PC-3 (cell line): ENCODE data around the gene CYP17A1. TPM values are rescaled to one million over a fixed set of nuclear protein-coding genes. Genes with fewer than 3 reads are reported as not detected.

ENCODE experiments used
- ATAC-seq: fragments of 200-7000 bp; cut with Tn5 transposase; 2 replicates; pipeline ENCODE4 v1.9.1; 2020; ENCODE audit warnings: mild to moderate bottlenecking, moderate library complexity
- BruUV-seq: library from RNA; stranded (reverse); fragments of 400-500 nt; replicated peaks from 2 replicates; lab custom pipeline; 2021; lab: Mats Ljungman, UMichigan
- CTCF ChIA-PET: fragments of 300-600 bp; sonication (Branson Sonifier 250); formaldehyde crosslinking; loops from one replicate; lab custom pipeline; 2022; ENCODE audit warnings: antibody characterized with exemption; lab: Charles Lee
- POLR2A ChIA-PET: fragments of 300-600 bp; sonication (Branson Sonifier 250); formaldehyde crosslinking; loops from one replicate; lab custom pipeline; 2022; ENCODE audit warnings: antibody characterized with exemption; ENCODE audit not compliant: unreplicated experiment; lab: Charles Lee
- DNase-seq: peaks from one replicate; pipeline ENCODE4 v3.0.0-alpha.2; 2015
- H2AFZ ChIP-seq: fragments of 300-600 bp; sonication (generic); 2 replicates; pipeline ENCODE4 v1.6.0; 2016; ENCODE audit warnings: antibody characterized with exemption, low read length
- H3F3A ChIP-seq: fragments of 300-600 bp; sonication (generic); one replicate; pipeline ENCODE4 v1.6.0; 2017; ENCODE audit warnings: antibody characterized with exemption, low read length, control low read depth, mild to moderate bottlenecking; ENCODE audit not compliant: unreplicated experiment
- H3K27ac ChIP-seq: fragments of 300-600 bp; sonication (generic); 2 replicates; pipeline ENCODE4 v1.5.1; 2016; ENCODE audit warnings: mild to moderate bottlenecking, low read length
- H3K27me3 ChIP-seq: fragments of 300-600 bp; sonication (generic); 2 replicates; pipeline ENCODE4 v1.6.1; 2016; ENCODE audit warnings: low read length, mixed read lengths
- H3K36me3 ChIP-seq: fragments of 300-600 bp; sonication (generic); 2 replicates; pipeline ENCODE4 v1.6.1; 2016; ENCODE audit warnings: low read depth, mixed run types, low read length, mixed read lengths
- H3K4me1 ChIP-seq: fragments of 300-600 bp; sonication (generic); 2 replicates; pipeline ENCODE4 v1.5.1; 2016; ENCODE audit warnings: low read length; ENCODE audit not compliant: insufficient read depth
- H3K4me2 ChIP-seq: fragments of 300-600 bp; sonication (generic); 2 replicates; pipeline ENCODE4 v1.6.0; 2016; ENCODE audit warnings: low read length
- H3K4me3 ChIP-seq: fragments of 300-600 bp; sonication (generic); 2 replicates; pipeline ENCODE4 v1.5.1; 2016; ENCODE audit warnings: mild to moderate bottlenecking, low read length, mixed read lengths
- H3K79me2 ChIP-seq: fragments of 300-600 bp; sonication (generic); 2 replicates; pipeline ENCODE4 v1.6.1; 2017; ENCODE audit warnings: low read length, mixed read lengths
- H3K9ac ChIP-seq: fragments of 300-600 bp; sonication (generic); 2 replicates; pipeline ENCODE4 v1.6.0; 2016; ENCODE audit warnings: mild to moderate bottlenecking, low read length
- H3K9me2 ChIP-seq: fragments of 300-600 bp; sonication (generic); replicated peaks from 2 replicates; pipeline ENCODE4 v1.6.1; 2016; ENCODE audit warnings: mixed run types, low read length, mixed read lengths
- H3K9me3 ChIP-seq: fragments of 300-600 bp; sonication (generic); 2 replicates; pipeline ENCODE4 v1.6.1; 2016; ENCODE audit warnings: low read length, mixed read lengths
- H4K20me1 ChIP-seq: fragments of 300-600 bp; sonication (generic); 2 replicates; pipeline ENCODE4 v1.6.1; 2016; ENCODE audit warnings: low read length, mixed read lengths
- EZH2 ChIP-seq: fragments of 300-600 bp; sonication (generic); IDR thresholded peaks from one replicate; pipeline ENCODE4 v1.6.1; 2017; ENCODE audit warnings: antibody characterized with exemption, mild to moderate bottlenecking, low read length; ENCODE audit not compliant: unreplicated experiment
- EZH2phosphoT487 ChIP-seq: fragments of 300-600 bp; sonication (generic); IDR thresholded peaks from 2 replicates; pipeline ENCODE4 v1.6.1; 2018; ENCODE audit warnings: mild to moderate bottlenecking, antibody characterized with exemption, low read length, borderline replicate concordance
- intact Hi-C: fragments of 100-400 bp; cut with micrococcal nuclease; formaldehyde crosslinking; loops from 2 replicates; pipeline ENCODE4 v1.9.0; 2023
- total RNA-seq: library from RNA; depleted of rRNA; stranded (reverse); fragments of >200 nt; gene quantifications from 2 replicates; pipeline ENCODE4 v1.2.3, GENCODE V29; 2014
- TF ChIP-seq, protein P1 (sequence below): fragments of 300-600 bp; sonication (generic); conservative IDR thresholded peaks from 2 replicates; pipeline ENCODE4 v1.5.1; 2017; ENCODE audit warnings: antibody characterized with exemption, low read depth, mild to moderate bottlenecking, low read length

CYP17A1 gene
- total RNA-seq, 1 experiment from 2014 or later = not detected

DNA sequence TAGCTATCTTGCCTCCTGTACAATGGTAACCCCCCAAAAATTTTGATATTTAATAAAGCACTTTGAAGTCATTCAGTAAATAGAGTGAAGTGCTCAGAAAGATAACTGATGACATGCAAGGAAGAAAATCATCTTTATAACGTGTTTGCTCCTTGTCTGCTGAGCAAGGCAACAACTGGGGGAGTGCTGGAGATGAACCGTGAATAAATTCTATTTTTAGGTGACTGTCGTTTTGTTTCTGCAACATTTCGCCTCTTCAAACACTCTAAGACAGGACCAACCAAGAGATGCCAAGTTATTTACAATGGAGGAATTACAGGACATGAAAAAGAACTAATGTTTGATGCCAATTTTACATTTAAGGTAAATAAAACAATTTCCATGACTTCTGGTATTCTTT, 41.4 kb upstream of the CYP17A1 start:
- CTCF ChIA-PET = no interaction called here
- H3K79me2 ChIP-seq = no peaks in the 10 kb centered on the region

DNA sequence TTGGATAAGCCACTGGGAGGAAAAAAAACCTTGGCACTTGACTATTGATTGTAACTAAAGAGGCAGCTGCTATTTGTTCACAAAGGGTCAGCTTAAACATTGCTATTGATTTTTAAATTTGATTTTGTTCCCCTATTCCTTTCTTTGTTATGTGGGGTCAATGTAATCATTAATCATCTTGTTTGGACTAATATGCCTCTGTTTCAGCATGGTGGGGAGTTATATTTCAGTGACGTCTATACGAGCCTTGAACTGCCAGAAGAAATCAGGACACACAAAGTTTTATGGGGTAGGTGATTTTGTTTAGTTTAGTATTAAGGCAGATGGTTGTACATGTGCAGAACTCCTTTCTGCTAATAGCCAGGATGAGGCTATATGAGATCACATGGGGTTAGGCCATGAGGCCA, 39.5 kb upstream of the CYP17A1 start:
- no peaks in the 10 kb centered on the region for H3K4me1 ChIP-seq
- CTCF ChIA-PET = no interaction called here
- ATAC-seq (no peak), DNase-seq (no peak)
- H2AFZ ChIP-seq = no peak overlapping the region
- H3K4me3 ChIP-seq = no peak overlapping the region
- H3K79me2 ChIP-seq = no peaks in the 10 kb centered on the region
- no peak overlapping the region for H3K4me2 ChIP-seq
- no peaks in the 10 kb centered on the region for H3K9me3 ChIP-seq
- no peaks in the 10 kb centered on the region for H3K27me3 ChIP-seq
- no peak for TF ChIP-seq EZH2phosphoT487
- no peak overlapping the region for H3K9ac ChIP-seq
- intact Hi-C loops = no loop called here
- H3K27ac ChIP-seq = no peak overlapping the region
- POLR2A ChIA-PET = interaction anchor here (0.6 kb wide), 1 partner anchor 371 kb away, joined by 3 read pairs; no protein-coding TSS in a partner anchor
- no peaks in the 10 kb centered on the region for H3K9me2 ChIP-seq
- no TSS peak for BruUV-seq
- no peaks in the 10 kb centered on the region for H4K20me1 ChIP-seq
- no peaks in the 10 kb centered on the region for H3F3A ChIP-seq
- H3K36me3 ChIP-seq = no peaks in the 10 kb centered on the region

More for the DNA sequence above, 41.4 kb upstream of the CYP17A1 start:
- ATAC-seq (no peak), DNase-seq (no peak)
- no peak overlapping the region for H3K4me2 ChIP-seq
- POLR2A ChIA-PET = no interaction called here
- no peak for TF ChIP-seq EZH2phosphoT487
- no peak for TF ChIP-seq EZH2
- TF ChIP-seq, protein P1, sequence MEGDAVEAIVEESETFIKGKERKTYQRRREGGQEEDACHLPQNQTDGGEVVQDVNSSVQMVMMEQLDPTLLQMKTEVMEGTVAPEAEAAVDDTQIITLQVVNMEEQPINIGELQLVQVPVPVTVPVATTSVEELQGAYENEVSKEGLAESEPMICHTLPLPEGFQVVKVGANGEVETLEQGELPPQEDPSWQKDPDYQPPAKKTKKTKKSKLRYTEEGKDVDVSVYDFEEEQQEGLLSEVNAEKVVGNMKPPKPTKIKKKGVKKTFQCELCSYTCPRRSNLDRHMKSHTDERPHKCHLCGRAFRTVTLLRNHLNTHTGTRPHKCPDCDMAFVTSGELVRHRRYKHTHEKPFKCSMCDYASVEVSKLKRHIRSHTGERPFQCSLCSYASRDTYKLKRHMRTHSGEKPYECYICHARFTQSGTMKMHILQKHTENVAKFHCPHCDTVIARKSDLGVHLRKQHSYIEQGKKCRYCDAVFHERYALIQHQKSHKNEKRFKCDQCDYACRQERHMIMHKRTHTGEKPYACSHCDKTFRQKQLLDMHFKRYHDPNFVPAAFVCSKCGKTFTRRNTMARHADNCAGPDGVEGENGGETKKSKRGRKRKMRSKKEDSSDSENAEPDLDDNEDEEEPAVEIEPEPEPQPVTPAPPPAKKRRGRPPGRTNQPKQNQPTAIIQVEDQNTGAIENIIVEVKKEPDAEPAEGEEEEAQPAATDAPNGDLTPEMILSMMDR = no peak
- intact Hi-C loops = no loop called here
- no peaks in the 10 kb centered on the region for H4K20me1 ChIP-seq
- H2AFZ ChIP-seq = no peak overlapping the region
- no peak overlapping the region for H3K27ac ChIP-seq
- H3K27me3 ChIP-seq = no peaks in the 10 kb centered on the region
- H3K36me3 ChIP-seq = no peaks in the 10 kb centered on the region
- no peaks in the 10 kb centered on the region for H3K9me3 ChIP-seq
- no TSS peak for BruUV-seq
- no peaks in the 10 kb centered on the region for H3K9me2 ChIP-seq
- no peaks in the 10 kb centered on the region for H3F3A ChIP-seq
- no peak overlapping the region for H3K9ac ChIP-seq
- no peak overlapping the region for H3K4me3 ChIP-seq
- no peaks in the 10 kb centered on the region for H3K4me1 ChIP-seq

- TF ChIP-seq EZH2phosphoT487 (no peak), EZH2 (no peak)
- TF ChIP-seq, protein P1 = no peak
- Histone ChIP-seq H3K4me3 (no peak overlapping the region), H3K79me2 (no peaks in the 10 kb centered on the region), H3K4me1 (no peaks in the 10 kb centered on the region), H4K20me1 (no peaks in the 10 kb centered on the region), H3K36me3 (no peaks in the 10 kb centered on the region), H3K27ac (no peak overlapping the region), H3F3A (no peaks in the 10 kb centered on the region), H3K9me2 (no peaks in the 10 kb centered on the region), H3K27me3 (no peaks in the 10 kb centered on the region), H3K9ac (no peak overlapping the region), H3K9me3 (no peaks in the 10 kb centered on the region), H3K4me2 (no peak overlapping the region), H2AFZ (no peak overlapping the region)
- ChIA-PET POLR2A (no interaction called here), CTCF (no interaction called here)
- no TSS peak for BruUV-seq
- intact Hi-C loops = no loop called here
- no peak for ATAC-seq
- no peak for DNase-seq
Measured at GRCh38 chr10:102872163-102872562, 35.0 kb upstream of the CYP17A1 start.
